NB4 (cell line): ENCODE results near the gene TSHR.
"Not testable (repeated sequence)": the region's sequence is repeated elsewhere in the genome, so short reads cannot be mapped to it uniquely, and the experiment has no call there.

Experiments used
- POLR2A ChIP-seq: IDR thresholded peaks from 2 replicates; pipeline ENCODE4 v1.6.1; 2011; ENCODE audit warnings: mild to moderate bottlenecking; ENCODE audit not compliant: insufficient read length; ENCODE audit errors: extremely low read depth
- TF ChIP-seq, protein P1 (sequence below): IDR thresholded peaks from one replicate; pipeline ENCODE4 v1.5.1; 2012; ENCODE audit warnings: low read depth, low read length

DNA sequence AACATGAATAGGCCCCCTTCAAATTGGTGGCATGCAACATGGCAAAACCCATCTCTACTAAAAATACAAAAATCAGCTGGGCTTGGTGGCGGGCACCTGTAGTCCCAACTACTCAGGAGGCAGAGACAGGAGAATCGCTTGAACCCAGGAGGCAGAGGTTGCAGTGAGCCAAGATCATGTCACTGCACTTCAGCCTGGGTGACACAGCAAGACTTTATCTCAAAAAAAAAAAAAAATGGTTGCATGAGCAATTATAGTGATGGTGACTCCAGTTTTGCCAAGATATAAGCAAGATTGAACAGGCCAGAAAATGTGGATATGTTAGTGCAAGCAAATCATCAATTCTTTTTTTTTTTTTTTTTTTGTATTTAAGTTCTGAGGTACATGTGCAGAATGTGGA, 63.7 kb downstream of the TSHR start:
- TF ChIP-seq, protein P1, sequence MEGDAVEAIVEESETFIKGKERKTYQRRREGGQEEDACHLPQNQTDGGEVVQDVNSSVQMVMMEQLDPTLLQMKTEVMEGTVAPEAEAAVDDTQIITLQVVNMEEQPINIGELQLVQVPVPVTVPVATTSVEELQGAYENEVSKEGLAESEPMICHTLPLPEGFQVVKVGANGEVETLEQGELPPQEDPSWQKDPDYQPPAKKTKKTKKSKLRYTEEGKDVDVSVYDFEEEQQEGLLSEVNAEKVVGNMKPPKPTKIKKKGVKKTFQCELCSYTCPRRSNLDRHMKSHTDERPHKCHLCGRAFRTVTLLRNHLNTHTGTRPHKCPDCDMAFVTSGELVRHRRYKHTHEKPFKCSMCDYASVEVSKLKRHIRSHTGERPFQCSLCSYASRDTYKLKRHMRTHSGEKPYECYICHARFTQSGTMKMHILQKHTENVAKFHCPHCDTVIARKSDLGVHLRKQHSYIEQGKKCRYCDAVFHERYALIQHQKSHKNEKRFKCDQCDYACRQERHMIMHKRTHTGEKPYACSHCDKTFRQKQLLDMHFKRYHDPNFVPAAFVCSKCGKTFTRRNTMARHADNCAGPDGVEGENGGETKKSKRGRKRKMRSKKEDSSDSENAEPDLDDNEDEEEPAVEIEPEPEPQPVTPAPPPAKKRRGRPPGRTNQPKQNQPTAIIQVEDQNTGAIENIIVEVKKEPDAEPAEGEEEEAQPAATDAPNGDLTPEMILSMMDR = not testable (repeated sequence)
- not testable (repeated sequence) for TF ChIP-seq POLR2A
